Activated CD8-positive, alpha-beta memory T cell treated with anti-CD3 and anti-CD28 coated beads for 24 hours (primary cell): ENCODE results near the gene OR51A7.

Experiments
- DNase-seq: peaks from one replicate; pipeline ENCODE4 v3.0.0-alpha.2; 2020

OR51A7 gene

DNA sequence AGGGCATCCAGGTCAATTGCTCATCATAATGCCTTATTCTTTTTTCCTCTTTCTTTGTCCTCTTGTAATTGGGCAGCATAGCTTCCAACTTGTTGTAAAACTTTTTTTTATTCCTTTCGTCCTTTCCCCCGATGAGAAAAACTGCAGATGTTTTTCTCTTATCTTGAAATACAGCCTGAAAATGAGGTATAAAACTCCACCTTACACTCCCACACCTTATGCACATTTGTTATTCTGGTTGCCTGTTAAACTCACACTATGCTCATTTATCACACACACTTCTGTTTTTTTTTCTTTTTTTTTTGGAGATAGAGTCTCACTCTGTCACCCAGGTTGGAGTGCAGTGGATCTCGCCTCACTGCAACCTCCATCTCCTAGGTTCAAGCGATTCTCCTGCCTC is 53.8 kb downstream of the OR51A7 start:
- no peak for DNase-seq
